Activated CD4-positive, alpha-beta T cell treated with anti-CD3 and anti-CD28 coated beads for 1 hour (primary cell): Measurements from ENCODE around the gene TLN1.
A peak's percentile ranks its signal among the peaks of the same experiment; 100 is the strongest.

Experiments
- DNase-seq: peaks from one replicate; pipeline ENCODE4 v3.0.0-alpha.2; 2020

The TLN1 gene

DNA sequence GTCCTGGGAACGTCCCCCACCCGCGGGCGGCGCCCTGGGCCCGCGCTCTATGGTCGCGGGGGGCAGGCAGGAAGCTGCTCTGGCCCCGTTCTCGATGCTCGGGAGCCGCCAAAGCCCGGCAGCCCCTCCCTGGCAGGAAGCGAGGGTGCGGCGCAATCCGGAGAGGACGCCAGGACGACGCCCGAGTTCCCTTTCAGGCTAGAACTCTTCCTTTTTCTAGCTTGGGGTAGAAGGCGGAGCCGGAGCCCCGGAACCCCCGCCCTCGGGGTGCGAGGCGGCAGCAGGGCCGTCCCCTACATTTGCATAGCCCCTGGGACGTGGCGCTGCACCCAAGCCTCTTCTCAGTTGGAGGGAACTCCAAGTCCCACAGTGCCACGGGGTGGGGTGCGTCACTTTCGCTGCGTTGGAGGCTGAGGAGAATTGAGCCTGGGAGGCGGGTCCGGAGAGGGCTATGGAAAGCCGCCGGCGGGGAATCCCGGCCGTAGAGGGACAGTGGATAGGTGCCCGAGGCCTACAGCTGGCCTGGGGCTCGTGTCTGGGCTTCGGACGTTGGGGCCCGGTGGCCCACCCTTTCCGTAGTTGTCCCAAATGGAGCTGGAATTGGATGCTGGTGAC is at the start of gene TLN1, which contains the start of gene CREB3:
Gene TLN1 (minus strand): TSS at position 11 of the 615 bp plus-strand sequence. CDS start 6,501 bp downstream, outside the sequence.
Gene CREB3 (plus strand): TSS at position 482 of the 615 bp plus-strand sequence. CDS start 107 bp downstream, at position 589.
- DNase-seq = peak; percentile 96

DNA sequence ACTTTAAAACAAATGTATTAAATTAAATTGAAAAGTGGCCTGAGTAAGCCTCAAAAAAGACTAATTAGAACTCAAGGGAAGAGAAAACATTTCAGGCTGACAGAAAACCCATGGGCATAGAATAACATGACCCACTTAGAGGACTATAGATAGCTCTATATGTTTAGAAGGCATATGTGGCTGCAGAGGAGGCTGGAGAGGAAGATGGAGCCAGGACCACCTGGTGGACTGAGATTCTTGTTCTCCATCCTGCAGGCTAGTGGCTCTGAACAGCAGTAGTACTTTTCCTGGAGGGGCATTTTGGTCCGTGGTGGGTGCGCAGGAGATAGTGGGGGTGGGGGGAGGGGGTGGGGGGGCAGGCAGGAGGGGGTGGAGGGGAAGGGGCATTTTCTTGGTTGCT is 49.1 kb upstream of the TLN1 start:
- DNase-seq = no peak

DNA sequence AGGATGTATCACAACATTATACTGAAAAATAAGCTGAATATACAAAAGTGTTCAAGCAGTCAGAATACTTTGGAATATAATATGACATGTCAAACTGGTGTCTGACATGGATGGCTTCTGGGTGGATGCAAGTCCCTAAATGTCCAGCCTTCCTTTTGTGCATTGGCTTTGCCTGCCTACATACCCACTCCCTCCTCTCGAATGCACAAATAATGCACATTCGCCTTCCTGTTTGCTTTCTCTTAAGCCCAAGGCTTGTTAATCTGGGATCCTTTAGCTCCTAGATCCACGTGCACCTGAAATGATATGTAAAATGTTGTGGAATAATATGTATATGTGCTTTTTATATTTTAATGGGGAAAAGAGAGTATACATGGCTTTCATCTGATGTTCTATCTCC is 46.5 kb upstream of the TLN1 start:
- no peak for DNase-seq

DNA sequence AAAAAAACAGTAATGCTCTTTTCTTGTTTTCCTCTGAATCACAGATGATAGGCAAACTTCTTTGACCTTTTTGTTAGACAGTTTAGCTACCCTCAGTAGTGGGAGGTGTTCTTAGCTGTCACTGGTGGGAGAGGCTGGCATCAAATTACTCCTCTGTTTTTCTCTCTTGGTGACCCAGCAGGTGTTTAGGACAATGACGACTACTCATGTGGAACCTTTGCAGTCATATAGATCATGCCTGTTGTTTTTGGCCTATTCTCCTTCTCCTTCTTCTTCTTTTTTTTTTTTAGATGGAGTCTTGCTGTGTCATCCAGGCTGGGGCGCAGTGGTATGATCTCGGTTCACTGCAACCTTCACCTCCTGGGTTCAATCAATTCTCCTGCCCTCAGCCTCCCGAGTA is 44.0 kb upstream of the TLN1 start:
- DNase-seq = no peak

GRCh38 chr9:35774907-35775635 is 43.1 kb upstream of the TLN1 start:
- DNase-seq = no peak

DNA sequence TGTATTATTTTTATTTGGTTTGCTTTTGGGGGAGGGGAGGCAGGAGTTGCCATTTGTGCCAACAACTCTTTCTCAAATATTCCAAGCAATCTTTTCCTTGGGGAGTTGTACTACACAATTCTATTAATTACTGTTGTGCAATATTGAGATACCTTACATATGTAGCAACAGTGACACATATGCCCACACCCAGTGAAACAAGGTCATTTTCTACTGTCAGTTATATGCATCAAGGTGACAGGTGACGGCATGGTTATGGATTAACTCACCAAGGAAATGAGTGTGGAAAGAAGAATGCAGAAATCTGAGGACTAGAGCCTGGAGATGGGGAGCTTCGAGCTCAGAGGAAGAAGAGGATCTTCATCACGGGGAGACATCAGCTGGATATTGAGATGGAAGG is 39.9 kb upstream of the TLN1 start:
- DNase-seq = no peak

DNA sequence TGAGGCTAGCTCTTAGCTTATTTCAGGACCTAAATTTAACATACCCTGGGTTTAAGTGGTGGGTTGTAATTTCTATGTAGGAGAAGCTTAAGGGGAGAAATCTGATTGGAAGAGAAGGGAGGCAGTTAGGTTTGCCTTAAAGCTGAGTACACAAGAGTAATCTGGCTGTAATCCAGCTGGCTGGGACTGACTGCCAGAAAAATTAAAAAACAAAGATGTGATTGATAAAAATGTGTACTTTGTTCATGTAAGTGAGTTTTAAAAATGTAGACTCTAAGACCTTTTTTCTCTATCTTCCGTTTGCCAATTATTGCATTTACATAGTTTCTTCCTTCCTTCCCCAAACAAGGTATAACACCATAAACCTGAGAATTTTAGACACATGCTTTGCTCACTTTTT is 39.5 kb upstream of the TLN1 start:
- no peak for DNase-seq

- no peak for DNase-seq
Observed at GRCh38 chr9:35771075-35771433, 39.1 kb upstream of the TLN1 start.

GRCh38 chr9:35769763-35770162 is 37.8 kb upstream of the TLN1 start:
- no peak for DNase-seq

GRCh38 chr9:35767458-35767857 is 35.5 kb upstream of the TLN1 start:
- DNase-seq = no peak

- no peak for DNase-seq
Observed at GRCh38 chr9:35766997-35767396, 35.0 kb upstream of the TLN1 start.

DNA sequence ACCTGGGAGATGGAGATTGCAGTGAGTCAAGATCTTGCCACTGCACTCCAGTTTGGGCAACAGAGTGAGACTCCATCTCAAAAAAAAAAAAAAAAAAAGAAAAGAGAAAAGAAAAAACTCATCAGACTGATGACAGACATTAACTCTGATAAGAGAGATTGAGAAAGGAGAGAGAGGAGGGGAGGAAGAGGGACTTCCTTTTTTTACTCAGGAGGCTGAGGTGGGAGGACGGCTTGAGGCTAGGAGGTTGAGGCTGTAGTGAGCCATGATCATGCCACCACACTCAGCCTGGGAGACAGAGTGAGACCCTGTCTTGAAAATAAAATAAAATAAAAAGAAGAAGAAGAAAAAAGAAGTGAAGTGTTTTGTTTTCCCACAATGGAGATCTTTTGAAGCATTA is 31.8 kb upstream of the TLN1 start:
- DNase-seq = no peak

- no peak for DNase-seq
Observed at GRCh38 chr9:35763181-35763580, 31.2 kb upstream of the TLN1 start.

- no peak for DNase-seq
Observed at GRCh38 chr9:35760651-35761050, 28.7 kb upstream of the TLN1 start.

- no peak for DNase-seq
Observed at GRCh38 chr9:35759795-35760194, 27.8 kb upstream of the TLN1 start.

- DNase-seq = no peak
Observed at GRCh38 chr9:35758475-35759050, 26.6 kb upstream of the TLN1 start.

GRCh38 chr9:35757892-35758275 is 25.9 kb upstream of the TLN1 start:
- DNase-seq = no peak

DNA sequence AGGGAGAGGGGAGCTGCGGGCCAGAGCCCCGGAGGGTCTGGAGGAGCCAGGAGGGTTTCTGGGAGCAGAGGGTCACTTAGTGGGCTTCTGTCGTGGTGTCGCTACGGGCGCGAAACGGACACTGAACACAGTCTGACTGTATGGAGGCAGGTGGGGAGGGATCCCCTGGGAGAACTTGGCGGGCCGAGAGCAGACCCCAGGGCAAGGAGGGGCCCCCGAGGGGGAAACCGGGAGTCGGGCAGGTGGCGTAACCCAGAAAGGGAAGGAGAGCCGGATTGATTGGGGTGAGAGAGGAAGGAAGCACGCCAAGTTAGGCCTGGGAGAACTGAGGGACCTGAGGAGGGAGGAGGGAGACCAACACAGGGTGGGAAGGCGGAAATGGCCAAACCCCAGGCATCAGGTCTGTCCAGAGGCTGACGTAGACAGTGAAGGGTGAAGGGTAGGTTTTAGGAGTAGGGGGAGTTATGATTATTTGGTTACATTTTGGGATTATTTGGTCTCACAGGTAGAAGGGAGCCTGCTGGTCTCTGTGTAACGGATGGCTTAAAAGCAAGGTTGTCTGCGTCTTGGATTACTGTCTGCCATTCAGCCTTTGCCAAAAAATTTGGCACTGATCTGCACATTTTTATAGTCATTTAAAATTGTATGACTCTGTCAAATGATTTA is 25.4 kb upstream of the TLN1 start:
- no peak for DNase-seq

DNA sequence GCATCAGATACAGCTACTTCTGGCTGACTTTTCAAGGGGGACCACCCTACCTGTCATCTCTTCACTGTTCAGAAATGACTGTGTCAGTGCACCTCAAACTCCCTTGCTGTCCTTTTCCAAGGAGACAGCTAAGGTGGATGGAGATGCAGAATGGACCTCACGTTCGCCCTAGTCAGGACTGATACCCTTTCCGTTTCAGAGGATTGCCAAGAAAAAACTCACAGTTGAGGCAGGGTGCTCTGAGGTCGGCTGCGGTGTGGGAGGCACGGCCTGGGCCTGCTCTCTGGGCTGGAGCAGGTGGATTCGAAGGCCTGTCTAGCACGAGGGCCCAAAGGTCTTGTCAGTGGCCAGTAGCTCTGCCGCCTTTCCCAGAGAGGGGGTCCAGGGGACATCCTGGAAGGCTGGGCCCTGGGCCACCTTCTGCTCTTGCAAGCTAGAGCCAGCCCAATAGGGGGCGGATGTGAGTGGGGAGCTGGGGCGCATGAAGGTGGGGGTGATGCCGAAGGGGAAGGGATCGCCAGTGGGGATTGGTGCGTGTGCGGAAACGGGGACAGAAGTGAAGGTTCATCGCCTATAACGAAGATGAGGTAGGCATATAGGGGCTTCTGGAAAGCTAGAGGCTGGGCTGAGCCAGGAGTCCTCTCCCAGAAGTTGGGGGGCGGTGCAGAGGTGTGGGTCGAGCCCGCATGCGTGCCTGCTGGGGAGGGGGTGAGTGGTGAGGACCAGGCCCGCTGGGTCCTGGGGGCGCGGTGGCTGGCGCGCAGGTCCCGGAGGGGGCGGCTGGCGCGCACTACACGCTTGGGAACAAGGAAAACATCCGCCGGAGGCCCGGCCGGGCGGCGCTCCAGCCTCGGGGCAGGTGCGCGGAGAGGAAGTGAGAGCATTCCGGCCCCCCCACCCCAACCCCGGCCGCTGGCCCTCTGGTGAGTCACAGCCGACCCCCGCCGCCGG is 24.6 kb upstream of the TLN1 start:
- DNase-seq = peak; percentile 62

DNA sequence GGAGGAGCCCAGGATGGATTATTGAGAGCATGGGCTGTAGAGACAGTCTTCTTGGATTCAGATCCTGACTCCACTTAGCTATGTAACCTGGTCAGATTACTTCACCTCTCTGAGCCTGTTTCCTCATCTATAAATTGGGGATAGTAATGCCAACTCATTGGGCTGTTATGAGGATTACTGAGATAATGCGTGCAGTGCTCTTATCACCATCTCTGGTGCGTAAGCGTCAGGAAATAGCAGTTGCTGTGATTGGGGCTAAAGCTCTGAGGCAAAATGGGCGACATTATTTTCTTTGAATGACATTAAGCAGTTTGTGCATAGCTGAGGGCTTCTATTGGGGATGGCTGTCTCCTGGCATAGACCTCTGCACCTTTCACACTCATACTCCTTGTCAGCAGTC is 23.1 kb upstream of the TLN1 start:
- DNase-seq = no peak

DNA sequence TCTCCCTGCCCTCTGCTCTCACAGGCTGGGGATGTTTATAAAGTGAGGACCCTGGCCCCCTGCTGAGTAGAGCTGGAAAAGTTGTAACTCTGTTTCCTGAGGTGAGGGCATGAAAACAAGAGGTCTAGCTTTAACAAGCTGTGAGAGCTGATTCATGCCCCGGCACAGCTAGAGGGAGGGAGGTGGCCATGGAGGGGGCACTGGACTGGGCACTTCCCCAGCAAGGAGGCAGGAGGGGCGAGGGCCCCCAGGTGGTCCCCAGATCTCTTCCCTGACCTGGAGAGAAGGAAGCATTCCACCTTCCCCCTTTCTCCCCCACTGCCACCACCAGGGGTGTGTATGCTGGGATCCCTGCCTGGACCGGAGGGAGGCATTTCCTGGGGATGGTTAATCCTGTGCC is 22.3 kb upstream of the TLN1 start, which contains the start of gene MSMP:
Gene MSMP (minus strand): TSS at position 13 of the 400 bp plus-strand sequence. CDS start 147 bp downstream, outside the sequence.
- no peak for DNase-seq

DNA sequence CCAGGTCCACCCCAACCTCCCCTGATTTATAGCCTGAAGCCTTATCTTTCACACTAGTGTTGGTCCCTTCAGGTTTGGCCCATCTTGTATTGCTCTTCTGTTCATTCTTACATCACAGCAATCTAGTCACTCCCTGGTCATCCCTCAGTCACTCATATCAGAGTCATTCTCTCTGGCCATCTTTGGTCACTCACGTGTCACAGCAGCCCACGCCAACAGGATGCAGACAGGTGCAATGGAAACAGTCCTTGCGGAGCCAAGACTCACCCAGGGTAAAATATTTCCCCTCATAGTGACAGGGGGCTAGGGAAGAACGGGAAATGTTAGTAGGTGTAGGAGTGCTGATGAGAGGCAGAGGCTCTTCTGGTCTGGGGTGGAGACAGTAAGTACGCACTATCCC is 21.5 kb upstream of the TLN1 start:
- DNase-seq = no peak

- DNase-seq = no peak
Observed at GRCh38 chr9:35750256-35750531, 18.2 kb upstream of the TLN1 start.
